DMS153 (cell line): ENCODE results near the gene TNNT1.
"Not testable (repeated sequence)": the region's sequence is repeated elsewhere in the genome, so short reads cannot be mapped to it uniquely, and the experiment has no call there.

Experiments used
- DNase-seq: peaks from one replicate; lab custom pipeline; 2025; lab: John Stamatoyannopoulos, UW

TNNT1 gene

GRCh38 chr19:55169136-55169535 lies 20.1 kb upstream of the TNNT1 start:
- DNase-seq, result no peak

GRCh38 chr19:55166530-55167268 lies 17.7 kb upstream of the TNNT1 start, which contains the start of gene DNAAF3:
DNAAF3 (minus strand) TSS chr19:55166613; CDS start chr19:55166413, 200 bp downstream.
- peak; percentile 94 for DNase-seq

- peak; percentile 84 for DNase-seq
Measured at GRCh38 chr19:55165952-55166529, 17.0 kb upstream of the TNNT1 start.

- DNase-seq, result no peak
Measured at GRCh38 chr19:55161571-55162322, 12.7 kb upstream of the TNNT1 start.

- no peak for DNase-seq
Measured at GRCh38 chr19:55160986-55161365, 12.0 kb upstream of the TNNT1 start.

GRCh38 chr19:55160128-55160985 lies 11.4 kb upstream of the TNNT1 start:
- peak; percentile 94 for DNase-seq

- DNase-seq, result no peak
Measured at GRCh38 chr19:55158848-55159749, 10.1 kb upstream of the TNNT1 start.

GRCh38 chr19:55158423-55158822 lies 9.4 kb upstream of the TNNT1 start:
- DNase-seq, result no peak

- no peak for DNase-seq
Measured at GRCh38 chr19:55157064-55157908, 8.3 kb upstream of the TNNT1 start, which contains the start of gene TNNI3. TNNI3 (minus strand) TSS chr19:55157732; CDS start chr19:55157589, 143 bp downstream.

GRCh38 chr19:55156202-55157063 lies 7.4 kb upstream of the TNNT1 start:
- peak; percentile 93 for DNase-seq

GRCh38 chr19:55155784-55156183 lies 6.8 kb upstream of the TNNT1 start:
- DNase-seq, result not testable (repeated sequence)

GRCh38 chr19:55153652-55154264 lies 4.8 kb upstream of the TNNT1 start:
- DNase-seq, result no peak

GRCh38 chr19:55152017-55152416 lies 3.0 kb upstream of the TNNT1 start:
- DNase-seq, result no peak

- DNase-seq, result peak; percentile 4
Measured at GRCh38 chr19:55147545-55148251, 1.3 kb downstream of the TNNT1 start.

- DNase-seq, result peak; percentile 86
Measured at GRCh38 chr19:55146705-55147273, 2.2 kb downstream of the TNNT1 start.

- peak; percentile 65 for DNase-seq
Measured at GRCh38 chr19:55146078-55146704, 2.8 kb downstream of the TNNT1 start.

GRCh38 chr19:55145232-55145631 lies 3.8 kb downstream of the TNNT1 start:
- DNase-seq, result no peak
